Osteoblast (primary cell): Measurements from ENCODE around the gene RPS6KA5. TPM values are rescaled to one million over a fixed set of nuclear protein-coding genes. Genes with fewer than 3 reads are reported as not detected.

Experiments used
- DNase-seq: peaks from one replicate; pipeline ENCODE4 v3.0.0; 2011; ENCODE audit warnings: low spot score, mixed read lengths; ENCODE audit not compliant: insufficient read length; ENCODE audit errors: missing footprints
- H2AFZ ChIP-seq: 2 replicates; pipeline ENCODE4 v1.6.0; 2011; ENCODE audit warnings: mild to moderate bottlenecking, low read length
- H3K27ac ChIP-seq: 2 replicates; pipeline ENCODE4 v1.5.1; 2011; ENCODE audit warnings: mild to moderate bottlenecking, low read depth, low read length, moderate library complexity
- H3K27me3 ChIP-seq: 2 replicates; pipeline ENCODE4 v1.6.0; 2012; ENCODE audit warnings: mild to moderate bottlenecking, control low read depth, inconsistent platforms, low read length, moderate library complexity; ENCODE audit not compliant: insufficient read depth
- H3K36me3 ChIP-seq: 2 replicates; pipeline ENCODE4 v1.5.1; 2011; ENCODE audit warnings: mild to moderate bottlenecking, low read length, control low read depth, moderate library complexity; ENCODE audit not compliant: insufficient read depth
- H3K4me1 ChIP-seq: 2 replicates; pipeline ENCODE4 v1.5.1; 2011; ENCODE audit warnings: mild to moderate bottlenecking, low read length, control low read depth, moderate library complexity; ENCODE audit not compliant: insufficient read depth
- H3K4me2 ChIP-seq: 2 replicates; pipeline ENCODE4 v1.6.0; 2011; ENCODE audit warnings: mild to moderate bottlenecking, low read length; ENCODE audit not compliant: insufficient read depth
- H3K4me3 ChIP-seq: fragments of 200-600 bp; sonication (generic); 3 replicates; pipeline ENCODE4 v1.5.1; 2012; ENCODE audit warnings: mild to moderate bottlenecking, low read length, inconsistent platforms; ENCODE audit not compliant: insufficient read depth
- H3K79me2 ChIP-seq: 2 replicates; pipeline ENCODE4 v1.6.0; 2012; ENCODE audit warnings: mild to moderate bottlenecking, low read length, control low read depth, inconsistent platforms; ENCODE audit not compliant: insufficient read depth
- H3K9me3 ChIP-seq: 2 replicates; pipeline ENCODE4 v1.5.1; 2011; ENCODE audit warnings: low read depth, low read length, control low read depth
- H4K20me1 ChIP-seq: 2 replicates; pipeline ENCODE4 v1.6.0; 2012; ENCODE audit warnings: mild to moderate bottlenecking, low read length, control low read depth; ENCODE audit not compliant: insufficient read depth
- CTCF ChIP-seq: IDR thresholded peaks from 2 replicates; pipeline ENCODE4 v1.5.1; 2011; ENCODE audit warnings: mild to moderate bottlenecking, low read depth, low read length, moderate library complexity; ENCODE audit errors: extremely low read depth
- total RNA-seq: library from RNA; depleted of rRNA; stranded (reverse); fragments of >200 nt; gene quantifications from 2 replicates; pipeline ENCODE4 v1.2.3, GENCODE V29; 2012

RPS6KA5 gene
- total RNA-seq, 1 donor, result 1.4 TPM

GRCh38 chr14:91015435-91015834 lies 45.0 kb downstream of the RPS6KA5 start:
- no peaks in the 10 kb centered on the region for H3K4me1 ChIP-seq
- H3K27me3 ChIP-seq, result no peaks in the 10 kb centered on the region
- no peak overlapping the region for H3K4me3 ChIP-seq
- no peak for DNase-seq
- no peaks in the 10 kb centered on the region for H3K36me3 ChIP-seq
- no peak overlapping the region for H2AFZ ChIP-seq
- no peaks in the 10 kb centered on the region for H4K20me1 ChIP-seq
- H3K79me2 ChIP-seq, result no peaks in the 10 kb centered on the region
- no peak overlapping the region for H3K27ac ChIP-seq
- H3K4me2 ChIP-seq, result no peak overlapping the region
- no peaks in the 10 kb centered on the region for H3K9me3 ChIP-seq
- TF ChIP-seq CTCF, result no peak

DNA sequence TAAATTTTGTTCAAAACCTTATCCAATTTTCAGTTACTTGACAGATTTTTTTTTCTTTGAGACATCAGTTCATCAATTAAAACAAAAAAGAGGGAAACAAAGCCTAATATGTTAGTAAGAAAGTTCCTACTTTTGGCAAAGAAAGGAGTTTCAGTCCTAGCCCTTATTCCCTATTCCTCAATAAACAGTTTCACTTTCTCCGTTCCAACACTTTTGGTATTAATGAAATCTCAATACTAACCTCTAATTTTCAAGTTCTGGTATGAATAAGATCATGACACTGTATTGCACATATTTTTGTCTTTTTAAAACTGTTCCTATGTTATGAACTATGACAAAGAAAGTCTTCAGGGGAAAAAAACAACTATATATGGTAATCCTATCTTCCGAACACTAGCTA lies 48.4 kb downstream of the RPS6KA5 start:
- no peaks in the 10 kb centered on the region for H3K27me3 ChIP-seq
- H3K4me3 ChIP-seq, result no peak overlapping the region
- no peak overlapping the region for H3K27ac ChIP-seq
- no peak for DNase-seq
- no peaks in the 10 kb centered on the region for H3K79me2 ChIP-seq
- H3K4me1 ChIP-seq, result no peaks in the 10 kb centered on the region
- no peak overlapping the region for H2AFZ ChIP-seq
- no peaks in the 10 kb centered on the region for H3K36me3 ChIP-seq
- no peaks in the 10 kb centered on the region for H3K9me3 ChIP-seq
- no peak for TF ChIP-seq CTCF
- no peak overlapping the region for H3K4me2 ChIP-seq
- no peaks in the 10 kb centered on the region for H4K20me1 ChIP-seq

DNA sequence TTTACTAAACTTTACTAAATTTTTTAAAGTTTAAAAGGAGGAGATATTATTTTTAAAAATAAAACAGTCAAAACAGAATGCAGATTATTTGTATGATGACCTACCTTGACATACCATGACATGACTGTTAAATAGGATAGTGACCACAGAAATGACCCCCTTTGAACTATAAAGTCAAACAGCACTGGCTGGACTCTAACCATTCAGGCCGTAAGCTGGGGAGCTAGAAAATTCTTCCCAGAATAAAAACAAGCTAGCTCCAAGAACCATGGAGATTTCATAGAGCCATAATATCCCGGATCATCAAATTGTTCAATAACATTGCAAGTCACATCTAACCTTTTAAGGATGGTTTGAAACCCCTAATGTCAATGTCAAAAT lies 50.3 kb downstream of the RPS6KA5 start:
- no peak for TF ChIP-seq CTCF
- Histone ChIP-seq H4K20me1 (no peaks in the 10 kb centered on the region), H3K36me3 (no peaks in the 10 kb centered on the region), H3K4me3 (no peak overlapping the region), H3K4me2 (no peak overlapping the region), H3K27ac (no peak overlapping the region), H3K27me3 (no peaks in the 10 kb centered on the region), H2AFZ (no peak overlapping the region), H3K79me2 (no peaks in the 10 kb centered on the region), H3K9me3 (no peaks in the 10 kb centered on the region), H3K4me1 (no peaks in the 10 kb centered on the region)
- no peak for DNase-seq

GRCh38 chr14:91009501-91010152 lies 50.8 kb downstream of the RPS6KA5 start:
- no peak overlapping the region for H3K4me3 ChIP-seq
- DNase-seq, result no peak
- no peak overlapping the region for H3K27ac ChIP-seq

More at GRCh38 chr14:91009501-91010152, 50.8 kb downstream of the RPS6KA5 start:
- H3K79me2 ChIP-seq, result no peaks in the 10 kb centered on the region
- no peaks in the 10 kb centered on the region for H4K20me1 ChIP-seq
- no peaks in the 10 kb centered on the region for H3K4me1 ChIP-seq
- H3K27me3 ChIP-seq, result no peaks in the 10 kb centered on the region
- H3K4me2 ChIP-seq, result no peak overlapping the region
- H2AFZ ChIP-seq, result no peak overlapping the region
- TF ChIP-seq CTCF, result no peak
- H3K36me3 ChIP-seq, result no peaks in the 10 kb centered on the region
- H3K9me3 ChIP-seq, result no peaks in the 10 kb centered on the region
